HG03135 (cell line): ENCODE data around the gene TULP4.
"Not testable (repeated sequence)": the region's sequence is repeated elsewhere in the genome, so short reads cannot be mapped to it uniquely, and the experiment has no call there.

Experiments used
- ATAC-seq: cut with Tn5 transposase; IDR thresholded peaks from one replicate; pipeline ENCODE4 v1.9.1; 2021; ENCODE audit warnings: mild to moderate bottlenecking, moderate library complexity; ENCODE audit not compliant: unreplicated experiment

TULP4 gene

DNA sequence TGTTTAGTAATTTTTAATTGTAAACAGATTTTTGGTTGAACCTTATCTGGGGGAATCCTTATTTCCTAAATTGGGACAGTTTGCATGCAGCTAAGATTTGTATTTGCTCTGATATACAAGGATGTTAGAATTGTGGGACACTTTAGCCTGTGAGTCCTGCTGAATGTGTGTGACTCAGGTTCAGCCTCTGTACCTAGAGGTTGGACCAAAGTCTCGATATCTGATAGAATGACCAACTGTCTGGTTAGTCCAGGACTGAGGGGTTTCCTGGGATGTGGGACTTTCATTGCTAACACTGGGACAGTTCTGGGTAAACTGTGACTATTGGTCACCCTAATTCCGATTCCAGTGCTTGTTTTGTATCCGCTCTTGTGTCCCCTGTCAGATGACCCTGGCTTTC is 20.2 kb upstream of the TULP4 start:
- ATAC-seq: no peak

DNA sequence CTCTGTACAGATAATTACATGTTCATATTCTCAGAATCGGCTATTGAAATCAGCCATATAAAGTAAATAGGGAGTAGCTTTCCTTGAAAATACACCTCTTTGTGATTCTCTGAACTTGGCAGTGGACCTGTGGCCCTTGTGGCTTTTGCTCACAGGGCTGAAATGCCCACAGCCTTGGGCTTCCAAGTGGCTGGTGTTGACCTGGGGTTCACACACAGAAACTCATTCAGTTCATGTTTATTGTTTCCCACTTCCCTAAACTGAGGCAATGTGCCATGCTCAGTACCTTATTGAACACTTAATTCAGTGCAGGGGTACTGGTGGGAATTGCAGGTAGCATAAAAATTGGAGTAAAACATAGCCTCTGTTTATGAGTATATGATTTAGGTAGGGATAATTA is 19.1 kb upstream of the TULP4 start:
- ATAC-seq: no peak

DNA sequence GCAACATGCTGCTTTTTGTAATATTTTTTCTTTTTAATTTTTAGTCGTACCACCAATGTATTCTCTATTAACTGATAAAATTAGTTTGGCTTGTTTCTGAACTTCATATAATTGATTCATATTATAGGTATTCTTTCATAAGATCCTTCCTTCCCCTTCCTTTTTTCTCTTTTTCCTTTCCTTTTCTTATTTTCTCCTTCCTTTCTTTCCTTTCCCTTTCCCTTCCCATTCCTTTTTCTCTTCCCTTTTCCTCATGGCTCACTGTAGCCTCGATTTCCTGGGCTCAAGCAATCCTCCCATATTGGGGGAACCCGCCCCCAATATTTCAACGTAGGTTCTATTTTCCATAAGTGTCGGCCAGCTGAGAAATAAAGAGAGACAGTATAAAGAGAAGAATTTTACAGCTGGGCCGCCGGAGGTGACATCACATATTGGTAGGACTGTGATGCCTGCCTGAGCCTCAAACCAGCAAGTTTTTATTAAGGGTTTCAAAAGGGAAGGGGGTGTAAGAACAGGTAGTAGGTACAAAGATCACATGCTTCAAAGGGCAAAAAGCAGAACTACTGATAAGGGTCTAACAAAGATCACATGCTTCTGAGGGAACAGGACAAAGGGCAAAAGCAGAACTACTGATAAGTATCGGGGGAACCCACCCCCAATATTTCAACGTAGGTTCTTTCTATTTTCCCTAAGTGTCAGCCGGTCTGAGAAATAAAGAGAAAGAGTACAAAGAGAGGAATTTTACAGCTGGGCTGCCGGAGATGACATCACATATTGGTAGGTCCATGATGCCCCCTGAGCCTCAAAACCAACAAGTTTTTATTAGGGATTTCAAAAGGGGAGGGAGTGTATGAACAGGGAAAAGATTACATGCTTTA is 16.1 kb upstream of the TULP4 start:
- not testable (repeated sequence) for ATAC-seq

DNA sequence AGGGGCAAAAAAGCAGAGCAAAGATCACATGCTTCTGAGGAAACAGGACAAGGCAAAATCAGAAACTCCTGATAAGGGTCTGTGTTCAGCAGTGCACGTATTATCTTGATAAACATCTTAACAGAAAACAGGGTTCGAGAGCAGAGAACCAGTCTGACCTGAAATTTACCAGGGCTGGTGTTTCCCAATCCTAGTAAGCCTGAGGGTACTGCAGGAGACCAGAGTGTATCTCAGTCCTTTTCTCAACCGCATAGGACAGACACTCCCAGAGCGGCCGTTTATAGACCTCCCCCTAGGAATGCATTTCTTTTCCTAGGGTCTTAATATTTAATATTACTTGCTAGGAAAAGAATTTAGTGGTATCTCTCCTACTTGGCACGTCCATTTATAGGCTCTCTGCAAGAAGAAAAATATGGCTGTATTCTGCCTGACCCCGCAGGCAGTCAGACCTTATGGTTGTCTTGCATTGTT is 15.4 kb upstream of the TULP4 start:
- not testable (repeated sequence) for ATAC-seq

DNA sequence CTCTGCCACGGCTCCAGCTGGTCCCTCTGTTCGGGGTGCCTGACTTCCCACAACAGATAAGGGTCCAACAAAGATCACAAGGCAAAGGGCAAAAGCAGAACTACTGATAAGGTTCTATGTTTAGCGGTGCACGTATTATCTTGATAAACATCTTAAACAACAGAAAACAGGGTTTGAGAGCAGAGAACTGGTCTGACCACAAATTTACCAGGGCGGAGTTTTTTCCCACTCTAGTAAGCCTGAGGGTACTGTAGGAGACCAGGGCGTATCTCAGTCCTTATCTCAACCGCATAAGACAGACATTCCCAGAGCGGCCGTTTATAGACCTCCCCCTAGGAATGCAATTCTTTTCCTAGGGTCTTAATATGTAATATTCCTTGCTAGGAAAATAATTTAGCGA is 14.6 kb upstream of the TULP4 start:
- ATAC-seq: not testable (repeated sequence)

DNA sequence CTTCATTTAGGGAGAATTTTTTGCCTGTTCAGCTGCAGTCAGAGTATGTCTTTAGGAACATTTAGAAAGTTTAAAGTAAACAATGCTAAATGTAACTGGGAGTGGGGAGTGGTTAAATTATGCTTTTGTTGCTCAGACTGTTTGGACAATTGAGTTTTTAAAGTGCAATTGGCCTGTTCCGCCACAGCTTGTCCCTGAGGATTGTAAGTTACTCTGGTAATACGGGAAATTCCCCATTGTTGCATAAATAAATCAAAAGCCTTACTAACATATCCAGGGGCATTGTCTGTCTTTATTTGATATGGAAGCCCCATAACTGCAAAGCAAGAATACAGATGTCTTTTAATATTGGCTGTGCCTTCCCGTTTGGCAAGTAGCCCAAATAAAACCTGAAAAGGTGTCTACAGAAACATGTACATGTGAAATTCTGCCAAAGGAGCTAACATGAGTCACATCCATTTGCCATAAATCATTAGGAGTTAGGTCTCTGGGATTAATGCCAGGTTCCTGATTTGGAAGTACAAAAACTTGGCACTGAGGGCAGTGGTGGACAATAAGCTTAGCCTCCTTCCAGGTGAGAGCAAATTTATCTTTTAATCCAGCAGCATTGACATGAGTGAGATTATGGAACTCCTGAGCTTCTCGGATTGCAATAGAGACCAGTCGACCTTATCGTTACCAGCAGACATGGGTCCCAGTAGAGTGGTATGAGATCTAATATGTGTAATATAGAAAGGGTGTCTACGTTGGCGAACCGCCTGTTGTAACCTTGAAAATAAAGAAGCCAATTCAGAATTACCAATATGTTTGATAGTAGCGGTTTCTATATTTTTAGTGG is 11.7 kb upstream of the TULP4 start:
- not testable (repeated sequence) for ATAC-seq

DNA sequence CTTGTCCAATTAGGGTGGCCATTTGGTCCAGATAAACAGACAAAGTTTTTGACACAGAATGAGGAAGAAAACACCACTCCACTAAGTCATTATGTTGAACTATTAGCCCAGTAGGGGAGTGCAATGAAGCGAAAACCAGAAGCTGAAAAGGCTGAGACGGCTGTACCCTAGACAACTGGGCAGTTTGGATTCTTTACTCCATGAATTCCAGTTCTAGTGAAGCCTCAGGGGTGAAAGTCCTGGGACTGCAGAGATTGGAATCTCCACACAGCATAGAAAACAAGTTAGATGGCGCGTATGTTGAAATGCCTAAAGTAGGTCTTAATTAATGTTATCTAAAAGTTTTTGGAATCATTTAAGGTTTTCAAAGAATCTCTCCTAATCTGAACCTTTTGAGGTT is 10.7 kb upstream of the TULP4 start:
- not testable (repeated sequence) for ATAC-seq

DNA sequence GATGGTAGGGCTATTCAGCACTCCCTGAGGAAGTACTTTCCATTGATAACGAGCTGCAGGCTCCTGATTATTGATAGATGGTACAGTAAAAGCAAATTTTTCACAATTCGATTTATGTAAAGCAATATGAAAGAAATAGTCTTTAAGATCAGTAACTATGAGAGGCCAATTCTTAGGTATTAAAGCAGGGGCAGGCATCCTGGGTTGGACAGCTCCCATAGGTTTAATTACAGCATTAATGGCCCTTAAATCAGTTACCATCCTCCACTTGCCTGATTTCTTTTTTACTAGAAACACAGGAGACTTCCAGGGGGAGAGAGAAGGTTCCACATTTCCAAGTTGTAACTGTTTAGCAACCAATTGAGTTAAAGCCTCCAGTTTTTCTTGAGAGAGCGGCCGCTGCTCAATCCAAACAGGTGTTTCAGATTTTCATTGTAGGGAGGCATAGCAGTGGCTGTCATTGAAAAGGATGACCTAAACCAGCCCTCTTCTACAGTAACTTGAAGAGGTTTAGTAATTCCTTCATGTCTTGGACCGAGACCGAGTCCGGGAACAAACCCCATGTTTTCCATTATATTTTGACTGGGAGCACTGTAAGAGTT is 10.0 kb upstream of the TULP4 start:
- not testable (repeated sequence) for ATAC-seq

DNA sequence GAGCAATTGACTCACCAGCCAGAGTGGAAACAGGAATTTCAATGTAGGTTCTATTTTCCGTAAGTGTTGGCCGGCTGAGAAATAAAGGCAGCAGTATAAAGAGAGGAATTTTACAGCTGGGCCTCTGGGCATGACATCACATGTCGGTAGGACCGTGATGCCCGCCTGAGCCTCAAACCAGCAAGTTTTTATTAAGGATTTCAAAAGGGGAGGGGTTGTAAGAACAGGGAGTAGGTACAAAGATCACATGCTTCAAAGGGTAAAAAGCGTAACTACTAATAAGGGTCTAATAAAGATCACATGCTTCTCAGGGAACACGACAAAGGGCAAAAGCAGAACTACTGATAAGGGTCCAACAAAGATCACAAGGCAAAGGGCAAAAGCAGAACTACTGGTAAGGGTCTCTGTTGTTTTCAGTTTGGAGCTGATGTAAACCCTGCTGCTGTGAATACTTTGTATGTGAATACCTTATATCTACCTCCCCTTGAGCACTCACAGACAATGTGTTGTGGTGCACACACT is 9.0 kb upstream of the TULP4 start:
- no peak for ATAC-seq

DNA sequence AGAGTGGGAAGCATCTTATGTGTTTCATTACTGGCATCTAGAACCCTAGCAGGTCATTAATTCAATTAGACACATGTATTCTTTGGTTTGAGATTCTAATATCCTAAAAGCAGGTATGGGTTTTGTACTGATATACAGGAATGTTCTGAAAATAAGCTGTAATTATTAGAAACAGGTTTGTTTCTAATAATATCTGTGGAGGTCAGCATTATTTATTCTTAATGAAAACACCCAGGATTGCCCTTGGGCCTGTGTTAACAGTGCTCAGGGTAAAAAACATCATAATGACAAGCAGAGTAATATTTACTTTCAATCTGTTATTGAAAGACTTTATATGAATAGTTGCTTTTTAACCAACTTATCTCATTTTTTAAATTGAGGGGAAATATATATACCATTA is 8.0 kb upstream of the TULP4 start:
- ATAC-seq: no peak

DNA sequence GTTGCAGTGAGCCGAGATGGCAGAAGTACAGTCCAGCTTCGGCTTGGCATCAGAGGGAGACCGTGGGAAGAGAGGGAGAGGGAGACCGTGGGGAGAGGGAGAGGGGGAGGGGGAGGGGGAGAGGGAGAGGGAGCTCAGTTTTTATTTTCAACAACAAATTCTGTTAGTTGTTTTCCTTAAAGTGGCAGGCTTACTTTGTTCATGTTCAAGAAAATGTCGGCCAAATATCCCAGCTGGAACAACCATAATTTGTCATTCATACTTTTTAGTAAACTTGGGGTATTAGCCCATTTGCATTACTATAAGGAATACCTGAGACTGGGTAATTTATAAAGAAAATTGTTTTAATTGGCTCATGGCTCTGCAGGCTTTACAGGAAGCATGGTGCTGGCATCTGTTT is 2.5 kb upstream of the TULP4 start:
- ATAC-seq: no peak

DNA sequence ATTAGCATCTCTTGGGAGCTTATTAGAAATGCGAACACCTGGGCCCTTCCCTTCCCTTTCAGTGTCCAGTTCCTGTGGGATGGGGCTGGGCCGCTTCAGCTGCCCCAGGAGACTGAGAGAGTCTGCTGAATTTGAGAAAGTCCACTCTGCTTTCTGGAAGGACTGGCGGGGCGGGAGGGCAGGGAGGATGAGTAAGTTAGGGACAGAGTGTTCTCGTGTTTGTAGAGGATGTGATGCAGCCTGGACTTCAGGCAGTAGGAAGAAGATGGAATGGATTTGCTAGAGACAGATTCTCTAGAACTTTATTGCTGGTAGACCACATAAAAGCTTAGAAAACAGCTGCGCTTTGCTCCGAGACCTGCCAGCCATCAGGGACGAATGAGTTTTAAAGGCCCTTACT is 1.1 kb upstream of the TULP4 start:
- no peak for ATAC-seq

DNA sequence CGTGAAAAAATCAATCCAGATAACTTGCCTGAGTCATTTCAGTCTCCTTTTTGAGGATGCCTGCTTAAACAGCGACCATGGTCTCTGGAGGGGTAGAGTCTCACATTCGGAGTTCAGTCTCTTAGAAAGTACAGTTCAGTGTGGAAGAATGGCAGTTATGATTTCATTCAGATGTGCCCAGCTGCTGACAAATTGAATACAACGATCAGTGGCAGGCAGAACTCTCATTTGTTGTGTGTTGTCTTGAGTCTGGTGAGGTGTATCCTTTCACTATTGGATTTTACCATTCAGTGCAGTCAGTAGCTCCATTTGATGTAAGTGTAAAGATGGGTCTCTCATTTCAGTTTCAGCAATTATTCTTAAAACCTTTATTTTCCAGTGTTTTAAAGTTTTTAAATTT is 639 bp upstream of the TULP4 start:
- ATAC-seq: no peak

DNA sequence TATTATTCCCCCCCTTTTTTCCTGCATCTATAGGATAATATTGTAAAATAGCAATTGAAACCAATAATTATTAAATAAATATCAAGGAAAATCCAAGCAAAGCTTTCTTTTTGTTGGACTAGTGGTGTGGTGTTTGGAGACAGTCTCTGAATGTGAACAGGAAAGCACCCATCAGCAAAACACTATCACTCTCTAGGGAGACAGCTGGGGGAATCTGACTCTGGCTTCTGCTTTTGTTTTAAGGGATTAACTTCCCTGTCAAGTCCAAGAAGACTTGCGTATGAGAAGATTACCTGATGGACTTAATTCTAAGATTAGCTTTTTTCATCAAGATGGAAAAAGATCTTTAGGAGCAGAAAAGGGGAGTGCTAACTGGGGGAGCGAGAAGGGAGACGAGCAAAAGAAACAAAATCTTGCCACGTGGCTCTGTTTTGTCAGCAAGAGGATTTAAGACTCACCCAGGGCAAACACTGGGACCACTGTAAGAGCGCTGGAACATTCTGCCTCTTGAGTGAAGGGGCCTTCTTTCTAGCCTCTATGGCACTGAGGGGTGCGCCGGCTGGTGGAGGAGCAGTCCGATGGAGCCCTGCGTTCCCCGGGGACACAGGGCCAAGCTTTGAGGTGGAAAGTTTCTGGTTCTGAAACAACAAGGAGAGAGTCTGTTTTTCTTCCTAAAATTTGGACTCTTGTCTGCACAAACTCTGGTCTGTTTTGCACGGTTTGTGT is 570 bp downstream of the TULP4 start:
- ATAC-seq: no peak

DNA sequence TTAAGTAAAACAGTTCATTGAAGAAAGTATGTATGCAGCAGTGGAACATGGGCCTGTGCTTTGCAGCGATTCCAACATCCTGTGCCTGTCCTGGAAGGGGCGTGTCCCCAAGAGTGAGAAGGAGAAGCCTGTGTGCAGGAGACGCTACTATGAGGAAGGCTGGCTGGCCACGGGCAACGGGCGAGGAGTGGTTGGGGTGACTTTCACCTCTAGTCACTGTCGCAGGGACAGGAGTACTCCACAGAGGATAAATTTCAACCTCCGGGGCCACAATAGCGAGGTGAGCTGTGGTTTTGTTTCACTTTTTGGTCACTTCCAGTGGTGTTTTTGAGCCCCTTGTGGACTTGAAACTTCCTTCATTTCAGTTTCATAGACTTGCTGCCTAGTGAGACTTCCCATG is 1.7 kb downstream of the TULP4 start:
- peak; percentile 62 for ATAC-seq

DNA sequence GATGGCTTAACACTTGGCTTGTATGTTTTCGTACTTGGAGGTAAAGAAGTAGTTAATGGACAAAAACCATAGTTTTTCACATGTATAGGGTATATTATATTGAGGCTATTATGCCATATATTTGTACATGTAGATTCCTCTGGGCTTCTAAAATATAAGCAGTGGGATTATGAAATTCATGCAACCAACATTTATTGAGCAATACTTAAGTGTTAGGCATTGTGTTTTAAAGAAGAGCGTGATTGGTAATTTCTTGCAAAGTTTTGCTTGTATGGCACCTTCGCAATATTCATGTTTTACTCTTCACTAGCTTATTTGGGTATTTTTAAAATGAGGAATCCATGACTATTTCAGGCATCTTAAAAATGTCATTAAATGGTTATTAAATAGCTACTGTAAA is 2.5 kb downstream of the TULP4 start:
- ATAC-seq: no peak

DNA sequence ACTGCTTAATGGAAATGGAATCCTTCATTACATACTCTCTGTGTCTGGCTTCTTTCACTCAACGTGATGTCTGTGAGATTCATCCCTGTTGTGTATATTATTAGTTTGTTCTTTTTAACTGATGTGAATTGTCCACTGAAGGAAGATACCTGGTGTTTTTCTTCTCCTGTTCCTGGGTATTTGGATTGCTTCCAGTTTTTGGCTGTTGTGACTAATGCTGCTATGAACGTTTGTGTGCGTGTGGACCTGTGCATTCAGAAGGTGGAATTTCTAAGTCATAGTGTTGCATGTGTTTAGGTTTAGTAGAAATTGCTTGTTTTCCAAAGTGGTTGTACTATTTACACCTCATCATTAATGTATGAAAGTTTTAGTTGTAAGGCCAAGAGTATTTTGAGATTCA is 3.8 kb downstream of the TULP4 start:
- ATAC-seq: no peak

DNA sequence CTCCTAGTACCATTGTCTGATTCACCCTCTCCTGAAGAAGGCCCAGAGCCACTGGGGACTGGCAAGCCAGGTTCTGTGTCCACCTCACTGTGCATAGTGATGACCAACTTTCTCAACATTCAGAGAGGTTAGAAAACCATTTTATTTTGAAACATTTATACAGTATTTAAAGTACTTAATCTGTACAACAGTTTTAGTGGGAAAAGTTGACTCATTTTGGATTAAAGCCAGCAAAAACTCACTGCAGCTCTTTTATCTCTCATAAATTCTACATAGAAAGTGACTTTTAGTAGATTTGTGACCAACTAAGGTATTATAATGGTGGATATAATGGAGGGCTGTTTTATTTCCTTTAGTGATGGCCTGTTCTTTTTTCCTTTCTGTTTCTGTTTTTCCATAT is 9.7 kb downstream of the TULP4 start:
- no peak for ATAC-seq

DNA sequence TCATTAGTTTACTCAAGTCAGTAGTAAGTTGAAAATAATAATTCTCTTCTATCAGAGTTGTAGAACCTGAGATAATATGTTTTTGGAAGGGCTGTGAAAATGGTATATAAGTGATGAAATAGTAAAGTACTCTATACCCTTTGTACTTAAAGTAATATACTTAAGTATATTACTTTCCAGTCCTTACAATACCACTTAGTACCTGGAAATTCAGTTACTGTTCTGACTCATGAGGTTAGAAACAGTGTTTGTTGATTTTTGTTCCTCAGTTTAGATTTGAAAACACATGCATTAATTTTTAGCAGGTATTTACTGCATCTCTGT is 10.1 kb downstream of the TULP4 start:
- ATAC-seq: no peak

DNA sequence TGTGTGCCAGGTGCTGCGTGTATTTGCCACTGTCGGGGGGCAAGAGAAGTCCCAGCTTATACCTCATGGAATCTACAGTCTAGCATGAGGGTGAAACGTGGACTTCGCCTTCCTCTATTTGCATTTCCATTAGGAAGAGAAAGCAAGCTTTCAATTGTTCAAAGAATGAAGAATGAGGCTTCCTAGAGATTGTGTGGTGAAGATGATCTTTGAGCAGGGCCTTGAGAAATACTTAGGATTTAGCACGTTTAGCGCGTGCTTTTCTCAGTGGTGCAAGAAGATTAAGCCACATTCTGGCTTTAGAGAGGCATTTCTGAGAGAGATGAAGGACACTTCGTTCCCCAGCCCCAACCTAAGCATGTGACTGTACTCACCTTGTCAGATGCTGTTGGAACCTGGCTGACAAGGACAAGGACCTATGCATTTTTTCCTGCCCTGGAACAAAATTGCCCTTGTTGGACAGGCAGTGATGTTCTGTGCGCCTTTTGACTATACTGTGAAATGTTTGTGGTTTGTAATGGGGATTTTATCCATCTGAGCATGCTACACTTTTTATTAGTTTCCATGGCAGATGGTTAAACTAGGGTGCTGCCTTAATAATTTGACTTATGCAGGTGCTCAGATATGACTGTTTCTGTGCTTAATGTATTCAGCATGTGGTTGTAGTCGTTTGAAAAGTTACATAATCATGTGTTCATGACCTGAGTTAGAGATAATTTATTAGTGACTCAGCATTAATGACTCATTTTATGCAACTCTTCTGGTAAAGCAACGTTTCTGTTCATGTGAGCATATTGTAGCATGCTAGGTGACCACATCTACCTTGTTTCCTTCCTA is 10.7 kb downstream of the TULP4 start:
- ATAC-seq: peak; percentile 71
